Glutamatergic neuron (in vitro differentiated cells): ENCODE results near the gene PSMA4. TPM values are rescaled to one million over a fixed set of nuclear protein-coding genes. Genes with fewer than 3 reads are reported as not detected.
"Not testable (repeated sequence)": the region's sequence is repeated elsewhere in the genome, so short reads cannot be mapped to it uniquely, and the experiment has no call there.

Experiments
- DNase-seq: peaks from one replicate; pipeline ENCODE4 v3.0.0; 2022
- H3K27ac Mint-ChIP-seq: one replicate; pipeline ENCODE4 v1.8.0; 2020; ENCODE audit warnings: mild to moderate bottlenecking, mixed read lengths, inconsistent platforms; ENCODE audit not compliant: unreplicated experiment
- H3K27me3 Mint-ChIP-seq: one replicate; pipeline ENCODE4 v1.8.0; 2020; ENCODE audit warnings: mild to moderate bottlenecking, moderate library complexity, mixed read lengths, inconsistent platforms; ENCODE audit not compliant: unreplicated experiment
- H3K36me3 Mint-ChIP-seq: one replicate; pipeline ENCODE4 v1.8.0; 2020; ENCODE audit warnings: mild to moderate bottlenecking, mixed read lengths, inconsistent platforms; ENCODE audit not compliant: unreplicated experiment
- H3K4me1 Mint-ChIP-seq: one replicate; pipeline ENCODE4 v1.8.0; 2020; ENCODE audit warnings: mild to moderate bottlenecking, low read depth, mixed read lengths, inconsistent platforms; ENCODE audit not compliant: unreplicated experiment
- H3K4me3 Mint-ChIP-seq: one replicate; pipeline ENCODE4 v1.8.0; 2020; ENCODE audit warnings: mild to moderate bottlenecking, mixed read lengths, inconsistent platforms; ENCODE audit not compliant: unreplicated experiment
- H3K9me3 Mint-ChIP-seq: one replicate; pipeline ENCODE4 v1.8.0; 2020; ENCODE audit warnings: mild to moderate bottlenecking, moderate library complexity, mixed read lengths, inconsistent platforms; ENCODE audit not compliant: unreplicated experiment
- total RNA-seq: library from RNA; stranded (reverse); fragmentation: NEBNext Ultra II Directional; extraction: Animal tissue kit (Norgen Biotek cat#: 25700); gene quantifications from one replicate; pipeline ENCODE4 v1.2.1, GENCODE V29; 2021; ENCODE audit not compliant: unreplicated experiment
- TF ChIP-seq, protein P1 (sequence below): fragments of 200-600 bp; sonication (generic); IDR thresholded peaks from one replicate; pipeline ENCODE4 v1.5.0; 2021; ENCODE audit not compliant: partially characterized antibody, unreplicated experiment

PSMA4 gene
- total RNA-seq, 1 donor from 2014 or later: 170 TPM

DNA sequence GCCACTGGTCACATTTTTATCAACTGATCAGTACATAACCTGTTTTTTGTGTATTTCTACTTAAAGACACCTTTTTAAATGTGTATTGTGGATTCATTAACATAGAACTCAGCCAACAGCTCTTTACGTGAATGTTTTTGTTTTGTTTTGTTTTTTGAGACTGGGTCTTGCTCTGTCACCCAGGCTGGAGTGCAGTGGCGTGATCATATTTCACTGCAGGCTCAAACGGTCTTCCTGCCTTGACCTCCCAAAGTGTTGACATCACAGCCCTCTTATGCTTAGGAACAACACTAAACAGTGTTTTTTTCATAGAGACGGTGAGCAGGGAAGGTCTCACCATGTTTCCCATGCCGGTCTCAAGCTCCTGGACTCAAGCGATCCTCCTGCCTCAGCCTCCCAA, 9.9 kb downstream of the PSMA4 start:
- Mint-ChIP-seq H3K27me3 (no peaks in the 10 kb centered on the region), H3K27ac (no peak overlapping the region), H3K36me3 (no peaks in the 10 kb centered on the region), H3K4me3 (no peak overlapping the region), H3K4me1 (no peaks in the 10 kb centered on the region), H3K9me3 (peaks cover 1% of the 10 kb centered on the region)
- TF ChIP-seq, protein P1, sequence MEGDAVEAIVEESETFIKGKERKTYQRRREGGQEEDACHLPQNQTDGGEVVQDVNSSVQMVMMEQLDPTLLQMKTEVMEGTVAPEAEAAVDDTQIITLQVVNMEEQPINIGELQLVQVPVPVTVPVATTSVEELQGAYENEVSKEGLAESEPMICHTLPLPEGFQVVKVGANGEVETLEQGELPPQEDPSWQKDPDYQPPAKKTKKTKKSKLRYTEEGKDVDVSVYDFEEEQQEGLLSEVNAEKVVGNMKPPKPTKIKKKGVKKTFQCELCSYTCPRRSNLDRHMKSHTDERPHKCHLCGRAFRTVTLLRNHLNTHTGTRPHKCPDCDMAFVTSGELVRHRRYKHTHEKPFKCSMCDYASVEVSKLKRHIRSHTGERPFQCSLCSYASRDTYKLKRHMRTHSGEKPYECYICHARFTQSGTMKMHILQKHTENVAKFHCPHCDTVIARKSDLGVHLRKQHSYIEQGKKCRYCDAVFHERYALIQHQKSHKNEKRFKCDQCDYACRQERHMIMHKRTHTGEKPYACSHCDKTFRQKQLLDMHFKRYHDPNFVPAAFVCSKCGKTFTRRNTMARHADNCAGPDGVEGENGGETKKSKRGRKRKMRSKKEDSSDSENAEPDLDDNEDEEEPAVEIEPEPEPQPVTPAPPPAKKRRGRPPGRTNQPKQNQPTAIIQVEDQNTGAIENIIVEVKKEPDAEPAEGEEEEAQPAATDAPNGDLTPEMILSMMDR: no peak
- DNase-seq: no peak

DNA sequence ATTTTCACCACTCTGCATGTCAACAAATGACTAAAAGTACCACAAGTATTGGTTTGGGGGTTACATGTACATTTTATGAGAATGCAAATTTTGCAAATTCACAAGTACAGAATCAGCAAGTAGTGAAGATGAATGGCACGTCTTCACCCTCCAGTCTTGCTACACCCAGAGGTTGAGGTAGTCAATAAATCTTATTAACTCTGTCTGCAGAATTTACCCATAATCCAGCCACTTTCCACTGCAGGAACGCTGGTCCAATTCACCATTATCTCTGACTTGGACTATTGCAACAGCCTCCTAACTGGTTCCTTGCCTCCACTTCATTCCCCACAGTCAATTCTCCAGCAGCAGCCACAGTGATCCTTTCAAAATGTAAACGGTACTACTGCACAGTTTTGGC, 10.6 kb downstream of the PSMA4 start:
- DNase-seq: no peak
- Mint-ChIP-seq H3K27ac (no peak overlapping the region), H3K36me3 (no peaks in the 10 kb centered on the region), H3K27me3 (no peaks in the 10 kb centered on the region), H3K4me1 (no peaks in the 10 kb centered on the region), H3K4me3 (no peak overlapping the region), H3K9me3 (peaks cover 1% of the 10 kb centered on the region)
- TF ChIP-seq, protein P1: no peak

DNA sequence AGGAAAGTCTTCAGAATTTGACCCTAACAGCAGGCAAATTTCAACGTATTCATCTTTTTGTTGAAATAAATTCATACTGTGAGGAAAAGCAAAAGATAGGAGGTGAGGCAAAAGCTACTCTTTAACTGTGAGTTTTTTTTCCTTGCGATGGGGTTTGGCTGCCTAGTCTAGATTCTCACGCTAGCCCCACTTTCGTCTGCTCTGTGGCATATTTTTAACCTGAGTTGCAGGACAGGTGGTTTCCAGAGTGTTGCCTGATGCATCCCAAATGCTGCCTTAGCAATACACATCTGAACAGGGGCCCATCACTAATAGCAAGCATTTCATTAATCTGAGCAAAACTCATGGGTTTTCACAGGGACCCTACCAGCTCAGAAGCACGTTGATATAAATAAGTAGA, 11.7 kb downstream of the PSMA4 start:
- DNase-seq: no peak
- no peaks in the 10 kb centered on the region for H3K27me3 Mint-ChIP-seq
- TF ChIP-seq, protein P1: no peak
- peaks cover 1% of the 10 kb centered on the region for H3K9me3 Mint-ChIP-seq
- no peak overlapping the region for H3K27ac Mint-ChIP-seq
- no peaks in the 10 kb centered on the region for H3K4me1 Mint-ChIP-seq
- H3K4me3 Mint-ChIP-seq: no peak overlapping the region
- no peaks in the 10 kb centered on the region for H3K36me3 Mint-ChIP-seq

DNA sequence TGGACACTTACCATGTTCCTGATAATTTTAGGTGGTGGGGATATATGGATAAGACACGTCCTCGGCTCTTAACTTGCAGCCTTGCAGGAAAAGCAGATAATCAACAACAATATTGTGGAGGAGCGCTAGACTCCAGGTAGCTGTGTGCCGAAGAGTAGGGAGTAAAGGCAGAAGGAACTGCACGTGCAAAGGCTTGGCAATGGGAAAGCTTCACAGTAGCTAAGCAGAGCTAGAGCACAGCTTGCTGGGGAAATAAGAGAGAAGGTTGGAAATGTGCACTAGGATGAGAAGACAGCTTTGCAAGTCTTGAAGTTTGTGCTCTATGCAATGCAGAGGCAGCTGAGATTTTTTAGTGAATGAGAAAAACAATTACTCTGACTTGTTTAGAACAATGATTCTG, 12.4 kb downstream of the PSMA4 start:
- TF ChIP-seq, protein P1: no peak
- Mint-ChIP-seq H3K4me1 (no peaks in the 10 kb centered on the region), H3K27me3 (no peaks in the 10 kb centered on the region), H3K27ac (no peak overlapping the region), H3K9me3 (peaks cover 1% of the 10 kb centered on the region), H3K4me3 (no peak overlapping the region), H3K36me3 (no peaks in the 10 kb centered on the region)
- no peak for DNase-seq

DNA sequence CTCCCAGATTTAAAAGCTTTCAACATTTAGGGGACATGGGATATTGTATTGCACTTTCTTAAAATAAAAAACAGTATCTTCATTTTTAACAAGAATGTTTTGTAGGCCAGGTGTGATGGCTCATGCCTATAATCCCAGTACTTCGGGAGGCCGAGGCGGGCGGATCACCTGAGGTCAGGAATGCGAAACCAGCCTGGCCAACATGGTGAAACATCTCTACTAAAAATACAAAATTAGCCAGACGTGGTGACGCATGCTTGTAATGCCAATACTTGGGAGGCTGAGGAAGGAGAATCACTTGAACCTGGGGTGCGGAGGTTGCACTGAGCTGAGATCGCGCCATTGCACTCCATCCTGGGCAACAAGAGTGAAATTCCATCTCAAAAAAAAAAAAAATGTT, 20.0 kb downstream of the PSMA4 start:
- not testable (repeated sequence) for H3K9me3 Mint-ChIP-seq, H3K27me3 Mint-ChIP-seq, H3K27ac Mint-ChIP-seq, DNase-seq, H3K4me3 Mint-ChIP-seq, H3K4me1 Mint-ChIP-seq, H3K36me3 Mint-ChIP-seq

DNA sequence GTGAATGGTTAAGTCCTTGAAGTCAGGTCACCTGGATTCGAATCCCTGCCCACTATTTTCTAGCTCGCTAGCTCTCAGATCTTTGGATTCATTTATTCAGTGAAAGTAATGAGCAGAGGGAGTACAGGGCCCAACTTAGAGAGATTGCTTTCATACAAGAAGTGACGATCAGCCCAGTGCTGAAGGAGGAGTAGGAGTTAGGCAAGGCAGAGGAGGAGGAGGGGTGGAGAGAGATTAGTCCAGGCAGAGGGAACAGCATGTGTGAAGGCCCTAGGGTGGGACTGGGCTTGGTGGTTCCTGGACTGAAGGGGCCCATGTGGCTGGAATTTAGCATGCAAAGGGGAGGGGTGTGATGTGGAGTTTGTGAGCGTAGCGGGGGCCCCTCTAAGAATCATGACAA, 21.2 kb downstream of the PSMA4 start:
- H3K36me3 Mint-ChIP-seq: no peaks in the 10 kb centered on the region
- H3K4me1 Mint-ChIP-seq: peaks cover 7% of the 10 kb centered on the region
- TF ChIP-seq, protein P1: no peak
- no peak overlapping the region for H3K27ac Mint-ChIP-seq
- no peak for DNase-seq
- H3K27me3 Mint-ChIP-seq: peaks cover 10% of the 10 kb centered on the region
- peaks cover 8% of the 10 kb centered on the region for H3K9me3 Mint-ChIP-seq
- no peak overlapping the region for H3K4me3 Mint-ChIP-seq
